Measurements from ENCODE around the gene POLR3GL. TPM values are rescaled to one million over a fixed set of nuclear protein-coding genes. Genes with fewer than 3 reads are reported as not detected.

The POLR3GL gene
- total RNA-seq, 1 donor from 2014 or later = 49.2 TPM

Other genes with a start within 250 kb of the POLR3GL start
- gene CD160, start 245.2 kb upstream of the POLR3GL start, total RNA-seq = not detected
- gene RNF115, start 140.6 kb upstream of the POLR3GL start, total RNA-seq = 46.5 TPM
- gene POLR3C, start 140.5 kb upstream of the POLR3GL start, total RNA-seq = 12.2 TPM
- 2.9 TPM for gene NUDT17, start 119.1 kb upstream of the POLR3GL start, total RNA-seq
- gene PIAS3, start 105.6 kb upstream of the POLR3GL start, total RNA-seq = 13.2 TPM
- 1.1 TPM for gene ANKRD35, start 78.8 kb upstream of the POLR3GL start, total RNA-seq
- 1.0 TPM for gene ITGA10, start 54.6 kb upstream of the POLR3GL start, total RNA-seq
- gene PEX11B, start 46.0 kb upstream of the POLR3GL start, total RNA-seq = 22.3 TPM
- 57.9 TPM for gene RBM8A, start 37.2 kb upstream of the POLR3GL start, total RNA-seq
- 22.9 TPM for gene LIX1L, start 6.7 kb upstream of the POLR3GL start, total RNA-seq
- gene ANKRD34A, start 115 bp upstream of the POLR3GL start, total RNA-seq = 0.59 TPM
- gene TXNIP, start 31.9 kb downstream of the POLR3GL start, total RNA-seq = 980 TPM
- 88.1 TPM for gene HJV, start 57.0 kb downstream of the POLR3GL start, total RNA-seq
- gene NBPF10, start 180.1 kb downstream of the POLR3GL start, total RNA-seq = 0.62 TPM

Data from Right ventricle myocardium superior (tissue), 1 donor.